H9 (cell line): Measurements from ENCODE around the gene ZNF70. TPM values are rescaled to one million over a fixed set of nuclear protein-coding genes. Genes with fewer than 3 reads are reported as not detected.
A peak's percentile ranks its signal among the peaks of the same experiment; 100 is the strongest.

Experiments
- DNase-seq: peaks from one replicate; pipeline ENCODE4 v3.0.0-alpha.2; 2017
- H2AFZ ChIP-seq: one replicate; pipeline ENCODE4 v1.6.1; 2013; ENCODE audit warnings: mild to moderate bottlenecking, low read length, control low read depth, moderate library complexity
- H2AK5ac ChIP-seq: 2 replicates; pipeline ENCODE4 v1.6.1; 2013; ENCODE audit warnings: low read length, control low read depth, mixed read lengths; ENCODE audit not compliant: insufficient read length
- H2BK120ac ChIP-seq: one replicate; pipeline ENCODE4 v1.6.1; 2013; ENCODE audit warnings: low read depth, mild to moderate bottlenecking, low read length, control low read depth, inconsistent platforms; ENCODE audit not compliant: poor library complexity, severe bottlenecking
- H2BK12ac ChIP-seq: 2 replicates; pipeline ENCODE4 v1.6.1; 2013; ENCODE audit warnings: low read length, control low read depth, mixed read lengths, low read depth; ENCODE audit not compliant: insufficient read length
- H2BK15ac ChIP-seq: 2 replicates; pipeline ENCODE4 v1.6.1; 2013; ENCODE audit warnings: low read depth, low read length, control low read depth
- H2BK20ac ChIP-seq: one replicate; pipeline ENCODE4 v1.6.1; 2013; ENCODE audit warnings: low read depth, mild to moderate bottlenecking, low read length, control low read depth, inconsistent platforms; ENCODE audit not compliant: poor library complexity, severe bottlenecking
- H2BK5ac ChIP-seq: 2 replicates; pipeline ENCODE4 v1.6.1; 2013; ENCODE audit warnings: low read length, control low read depth, mixed read lengths; ENCODE audit not compliant: insufficient read length
- H3K14ac ChIP-seq: 2 replicates; pipeline ENCODE4 v1.6.1; 2013; ENCODE audit warnings: low read length, control low read depth; ENCODE audit not compliant: insufficient read depth
- H3K18ac ChIP-seq: 2 replicates; pipeline ENCODE4 v1.6.1; 2013; ENCODE audit warnings: low read depth, mild to moderate bottlenecking, mixed read lengths, low read length, control low read depth; ENCODE audit not compliant: insufficient read length
- H3K23ac ChIP-seq: 2 replicates; pipeline ENCODE4 v1.6.1; 2013; ENCODE audit warnings: low read length, control low read depth, mixed read lengths, low read depth; ENCODE audit not compliant: insufficient read length
- H3K23me2 ChIP-seq: 2 replicates; pipeline ENCODE4 v1.6.1; 2013; ENCODE audit warnings: low read depth, mild to moderate bottlenecking, mixed read lengths, low read length, control low read depth; ENCODE audit not compliant: insufficient read length, poor library complexity, severe bottlenecking
- H3K27ac ChIP-seq: 2 replicates; pipeline ENCODE4 v1.5.1; 2013; ENCODE audit warnings: low read length, control low read depth, mixed read lengths, low read depth; ENCODE audit not compliant: insufficient read length
- H3K27me3 ChIP-seq: 2 replicates; pipeline ENCODE4 v1.6.1; 2013; ENCODE audit warnings: low read length, control low read depth, inconsistent platforms; ENCODE audit not compliant: insufficient read depth
- H3K4ac ChIP-seq: 2 replicates; pipeline ENCODE4 v1.6.1; 2013; ENCODE audit warnings: low read depth, mild to moderate bottlenecking, control low read depth, inconsistent platforms, low read length, moderate library complexity
- H3K4me1 ChIP-seq: 2 replicates; pipeline ENCODE4 v1.6.1; 2013; ENCODE audit warnings: low read length, control low read depth, inconsistent platforms; ENCODE audit not compliant: insufficient read depth
- H3K4me2 ChIP-seq: 2 replicates; pipeline ENCODE4 v1.6.1; 2013; ENCODE audit warnings: low read length, control low read depth, mixed read lengths; ENCODE audit not compliant: insufficient read length, insufficient read depth
- H3K56ac ChIP-seq: 2 replicates; pipeline ENCODE4 v1.6.1; 2013; ENCODE audit warnings: low read depth, mild to moderate bottlenecking, mixed read lengths, low read length, control low read depth; ENCODE audit not compliant: insufficient read length
- H3K79me1 ChIP-seq: 2 replicates; pipeline ENCODE4 v1.6.1; 2013; ENCODE audit warnings: low read depth, mild to moderate bottlenecking, moderate library complexity, low read length, control low read depth, inconsistent platforms; ENCODE audit not compliant: insufficient read depth, poor library complexity, severe bottlenecking
- H3K79me2 ChIP-seq: 2 replicates; pipeline ENCODE4 v1.6.1; 2013; ENCODE audit warnings: low read length, control low read depth, inconsistent platforms; ENCODE audit not compliant: insufficient read depth
- H3K9ac ChIP-seq: 2 replicates; pipeline ENCODE4 v1.6.1; 2013; ENCODE audit warnings: low read length, control low read depth, mixed read lengths; ENCODE audit not compliant: insufficient read length; ENCODE audit errors: extremely low read depth
- H3K9me3 ChIP-seq: one replicate; pipeline ENCODE4 v1.6.1; 2013; ENCODE audit warnings: low read depth, low read length, inconsistent platforms; ENCODE audit not compliant: control insufficient read depth
- H3T11ph ChIP-seq: one replicate; pipeline ENCODE4 v1.6.1; 2013; ENCODE audit warnings: mild to moderate bottlenecking, low read length, control low read depth, inconsistent platforms
- H4K20me1 ChIP-seq: one replicate; pipeline ENCODE4 v1.6.1; 2013; ENCODE audit not compliant: control insufficient read depth, insufficient read length, insufficient read depth
- H4K5ac ChIP-seq: 2 replicates; pipeline ENCODE4 v1.6.1; 2013; ENCODE audit warnings: low read depth, mild to moderate bottlenecking, mixed read lengths, low read length, control low read depth; ENCODE audit not compliant: insufficient read length
- H4K8ac ChIP-seq: replicated peaks from 2 replicates; pipeline ENCODE4 v1.6.1; 2013; ENCODE audit warnings: low read length, control low read depth, mixed read lengths, low read depth; ENCODE audit not compliant: insufficient read length
- H4K91ac ChIP-seq: 2 replicates; pipeline ENCODE4 v1.6.1; 2013; ENCODE audit warnings: low read depth, mild to moderate bottlenecking, moderate library complexity, mixed read lengths, low read length, control low read depth; ENCODE audit not compliant: insufficient read length
- H3K27ac Mint-ChIP-seq, 3 experiments: 2 replicates in 2 of 3; 3 replicates in 1 of 3; pipeline ENCODE4 v1.8.0; 2020 to 2021; ENCODE audit warnings: mixed read lengths in 3 of 3, mild to moderate bottlenecking in 1 of 3, moderate library complexity in 1 of 3
- H3K27me3 Mint-ChIP-seq: 2 replicates; pipeline ENCODE4 v1.8.0; 2021; ENCODE audit warnings: low read depth, mild to moderate bottlenecking, moderate library complexity, mixed read lengths
- H3K36me3 Mint-ChIP-seq, 3 experiments: 2 replicates in 2 of 3; 3 replicates in 1 of 3; pipeline ENCODE4 v1.8.0; 2020 to 2021; ENCODE audit warnings: low read depth in 3 of 3, mixed read lengths in 3 of 3; ENCODE audit not compliant: insufficient read depth in 1 of 3
- H3K4me1 Mint-ChIP-seq, 2 experiments: 2 replicates each; pipeline ENCODE4 v1.8.0; 2020; ENCODE audit warnings: mixed read lengths in 2 of 2
- H3K4me3 Mint-ChIP-seq, 2 experiments: 2 replicates in 1 of 2; 3 replicates in 1 of 2; pipeline ENCODE4 v1.8.0; 2020 to 2021; ENCODE audit warnings: mild to moderate bottlenecking in 2 of 2, mixed read lengths in 2 of 2, moderate library complexity in 1 of 2
- H3K9me3 Mint-ChIP-seq, 2 experiments: 2 replicates in 1 of 2; 3 replicates in 1 of 2; pipeline ENCODE4 v1.8.0; 2020; ENCODE audit warnings: mild to moderate bottlenecking in 2 of 2, mixed read lengths in 2 of 2, moderate library complexity in 1 of 2
- WGBS: extraction: QIAGEN DNeasy Blood & Tissue Kit; methylation state at CpG from one replicate; pipeline ENCODE4 v1.1.7; 2013; ENCODE audit warnings: missing lambda C conversion rate, low lambda C conversion rate, mixed read lengths; ENCODE audit not compliant: insufficient read length; ENCODE audit errors: extremely low coverage; 5-methylcytosine and 5-hydroxymethylcytosine counted together
- total RNA-seq: library from RNA; stranded (reverse); gene quantifications from 2 replicates; pipeline ENCODE4 v1.2.1, GENCODE V29; 2021
- TF ChIP-seq, protein P1 (sequence below): fragments of 200-600 bp; sonication (generic); conservative IDR thresholded peaks from 3 replicates; pipeline ENCODE4 v1.8.0; 2021; ENCODE audit warnings: antibody characterized with exemption, mild to moderate bottlenecking

The ZNF70 gene
- total RNA-seq, 1 experiment from 2014 or later = 3.5 TPM

DNA sequence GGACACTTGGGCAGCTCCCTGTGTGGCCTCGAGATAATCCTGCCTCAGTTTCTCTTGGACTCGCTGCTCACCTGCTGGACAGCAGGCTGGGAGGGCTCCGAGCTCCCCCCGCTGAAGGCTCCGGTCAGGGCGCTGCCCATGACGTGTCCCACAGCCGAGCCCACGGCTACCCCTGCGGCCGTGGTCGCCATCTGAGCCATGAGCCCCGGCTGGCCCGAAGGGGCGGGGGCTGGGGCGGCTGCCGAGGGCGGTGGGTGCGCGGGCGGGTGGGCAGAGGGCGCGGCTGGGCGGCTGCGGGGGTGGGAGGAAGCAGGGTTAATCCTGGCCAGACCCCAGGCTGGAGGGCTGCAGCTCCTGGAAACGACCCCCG lies 16.4 kb upstream of the ZNF70 start:
- Histone ChIP-seq H2BK5ac (no peak overlapping the region), H3K18ac (no peak overlapping the region), H3K4me1 (peaks cover 4% of the 10 kb centered on the region; the same call in 1 of the 2 replicates), H3K4me2 (peak overlapping the region; percentile 39), H2BK15ac (no peak overlapping the region), H3K9me3 (no peaks in the 10 kb centered on the region), H4K8ac (no peak overlapping the region), H3K9ac (no peak overlapping the region), H4K5ac (no peak overlapping the region), H3T11ph (no peak overlapping the region), H2AK5ac (no peak overlapping the region), H4K91ac (no peak overlapping the region), H4K20me1 (no peaks in the 10 kb centered on the region), H3K79me2 (no peaks in the 10 kb centered on the region), H2BK12ac (no peak overlapping the region), H3K27me3 (peaks cover 6% of the 10 kb centered on the region; the same call in 1 of the 2 replicates), H3K56ac (no peak overlapping the region), H3K79me1 (no peaks in the 10 kb centered on the region), H2AFZ (no peak overlapping the region), H3K27ac (no peak overlapping the region), H3K4ac (no peak overlapping the region), H3K14ac (0 out of 2 replicates have a peak overlapping the region, but pooled peaks have one; percentile 5), H2BK20ac (no peak overlapping the region), H3K23ac (no peak overlapping the region), H3K23me2 (peaks cover 7% of the 10 kb centered on the region), H2BK120ac (no peak overlapping the region)
- Mint-ChIP-seq H3K9me3 (no peaks in the 10 kb centered on the region), H3K27me3 (peaks cover 43% of the 10 kb centered on the region), H3K27ac (no peak overlapping the region), H3K4me3 (peak overlapping the region; percentile 74 to 91), H3K36me3 (peaks cover 5 to 10% (median 7%) of the 10 kb centered on the region in 3 experiments; a peak in 4 of 7 replicates), H3K4me1 (peaks cover 22 to 42% of the 10 kb centered on the region in 2 experiments)
- TF ChIP-seq, protein P1, sequence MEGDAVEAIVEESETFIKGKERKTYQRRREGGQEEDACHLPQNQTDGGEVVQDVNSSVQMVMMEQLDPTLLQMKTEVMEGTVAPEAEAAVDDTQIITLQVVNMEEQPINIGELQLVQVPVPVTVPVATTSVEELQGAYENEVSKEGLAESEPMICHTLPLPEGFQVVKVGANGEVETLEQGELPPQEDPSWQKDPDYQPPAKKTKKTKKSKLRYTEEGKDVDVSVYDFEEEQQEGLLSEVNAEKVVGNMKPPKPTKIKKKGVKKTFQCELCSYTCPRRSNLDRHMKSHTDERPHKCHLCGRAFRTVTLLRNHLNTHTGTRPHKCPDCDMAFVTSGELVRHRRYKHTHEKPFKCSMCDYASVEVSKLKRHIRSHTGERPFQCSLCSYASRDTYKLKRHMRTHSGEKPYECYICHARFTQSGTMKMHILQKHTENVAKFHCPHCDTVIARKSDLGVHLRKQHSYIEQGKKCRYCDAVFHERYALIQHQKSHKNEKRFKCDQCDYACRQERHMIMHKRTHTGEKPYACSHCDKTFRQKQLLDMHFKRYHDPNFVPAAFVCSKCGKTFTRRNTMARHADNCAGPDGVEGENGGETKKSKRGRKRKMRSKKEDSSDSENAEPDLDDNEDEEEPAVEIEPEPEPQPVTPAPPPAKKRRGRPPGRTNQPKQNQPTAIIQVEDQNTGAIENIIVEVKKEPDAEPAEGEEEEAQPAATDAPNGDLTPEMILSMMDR = no peak
- WGBS = no CpG with 5 or more reads among the region's 27 CpGs
- no peak for DNase-seq
